ENCODE measurements around the gene HMCN2.

Gene HMCN2

DNA sequence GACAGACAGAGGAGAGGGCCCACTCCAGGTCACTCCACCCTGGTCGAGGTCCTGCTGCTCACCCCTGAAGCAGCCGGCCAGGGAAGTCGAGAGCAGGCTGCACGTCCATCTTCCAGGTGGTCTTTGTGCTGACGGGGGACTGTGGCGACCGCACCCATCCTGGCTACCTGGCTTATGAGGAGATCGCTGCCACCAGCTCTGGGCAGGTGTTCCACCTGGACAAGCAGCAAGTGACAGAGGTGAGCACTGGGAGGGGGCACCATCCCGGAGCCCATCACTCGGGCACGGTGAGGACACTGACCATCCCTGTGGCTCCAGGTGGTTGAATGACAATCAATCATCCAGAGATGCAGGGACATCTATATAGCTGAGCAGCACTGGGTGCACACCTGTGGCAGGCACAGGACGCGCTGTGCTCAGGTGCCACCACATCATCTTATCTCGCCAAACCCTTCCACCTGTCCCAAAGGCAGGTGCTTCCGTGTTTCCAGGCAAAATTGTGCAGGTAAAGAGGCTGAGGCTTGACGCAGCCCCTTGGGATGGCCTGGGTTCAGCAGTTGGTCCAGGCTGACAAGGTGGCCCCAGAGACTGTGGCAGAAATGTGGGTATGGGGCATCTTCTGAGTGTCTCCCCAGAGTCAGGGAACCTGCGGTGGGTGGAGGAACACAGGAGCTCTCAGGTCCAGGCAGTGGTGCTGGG, 20.7 kb downstream of the HMCN2 start:
- Histone ChIP-seq H3K9me3 (ENCODE audit: control insufficient read depth in 1 of 2, low read length in 2 of 2) (no peaks in the 10 kb centered on the region), H3K27ac (ENCODE audit: low read length) (no peak overlapping the region)

DNA sequence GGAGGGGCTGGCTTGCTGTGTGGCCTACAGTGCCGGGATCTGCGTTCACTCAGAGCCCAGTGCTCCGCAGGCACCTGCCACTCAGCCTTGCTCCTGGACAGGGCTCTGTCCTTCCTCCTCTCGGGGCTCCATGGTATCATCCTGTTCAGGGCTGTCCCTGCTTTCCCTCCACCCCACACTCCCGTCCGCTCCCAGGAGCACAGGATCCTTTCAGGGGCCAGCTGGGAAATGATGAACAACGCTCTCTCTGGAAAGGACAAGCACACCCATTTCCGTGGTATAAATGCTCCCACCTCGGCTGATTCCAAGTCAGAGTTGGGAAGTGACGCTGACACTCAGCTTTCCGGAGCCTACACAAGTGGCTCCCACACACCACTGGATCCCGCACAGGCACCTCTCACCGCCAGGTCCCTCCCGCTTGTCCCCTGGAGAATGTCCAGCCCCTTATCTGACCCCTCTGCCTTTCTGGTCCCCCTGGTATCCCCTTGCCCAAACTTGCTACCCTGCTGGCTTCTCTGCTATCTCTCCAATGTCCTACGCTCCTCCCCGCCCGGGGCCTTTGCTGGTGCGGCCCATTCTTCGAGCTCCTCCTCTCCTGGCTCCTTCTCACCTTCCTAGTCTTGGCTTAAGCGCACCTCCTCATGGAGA, 21.3 kb downstream of the HMCN2 start:
- no peak overlapping the region for H3K27ac ChIP-seq (ENCODE audit: low read length)
- peaks cover 15 to 63% of the 10 kb centered on the region in 2 donors for H3K4me1 ChIP-seq (ENCODE audit: control insufficient read depth in 1 of 2, insufficient read depth in 2 of 2, low read length in 2 of 2)
- peaks cover 4 to 12% of the 10 kb centered on the region in 2 donors for H3K36me3 ChIP-seq (ENCODE audit: control insufficient read depth in 1 of 2, insufficient read depth in 2 of 2, low read length in 2 of 2)
- no peaks in the 10 kb centered on the region for H3K9me3 ChIP-seq (ENCODE audit: control insufficient read depth in 1 of 2, low read length in 2 of 2)
- peak overlapping the region in 1 of 2 donors; percentile 17 for H3K4me3 ChIP-seq (ENCODE audit: low read depth in 1 of 2, low read length in 2 of 2)
- no peaks in the 10 kb centered on the region for H3K27me3 ChIP-seq (ENCODE audit: low read depth, low read length)

More for the DNA sequence above, 20.7 kb downstream of the HMCN2 start:
- Histone ChIP-seq H3K4me1 (ENCODE audit: control insufficient read depth in 1 of 2, insufficient read depth in 2 of 2, low read length in 2 of 2) (peaks cover 15 to 69% of the 10 kb centered on the region in 2 donors), H3K27me3 (ENCODE audit: low read depth, low read length) (no peaks in the 10 kb centered on the region), H3K4me3 (ENCODE audit: low read depth in 1 of 2, low read length in 2 of 2) (peak overlapping the region in 1 of 2 donors; percentile 17), H3K36me3 (ENCODE audit: control insufficient read depth in 1 of 2, insufficient read depth in 2 of 2, low read length in 2 of 2) (peaks cover 4 to 12% of the 10 kb centered on the region in 2 donors)

DNA sequence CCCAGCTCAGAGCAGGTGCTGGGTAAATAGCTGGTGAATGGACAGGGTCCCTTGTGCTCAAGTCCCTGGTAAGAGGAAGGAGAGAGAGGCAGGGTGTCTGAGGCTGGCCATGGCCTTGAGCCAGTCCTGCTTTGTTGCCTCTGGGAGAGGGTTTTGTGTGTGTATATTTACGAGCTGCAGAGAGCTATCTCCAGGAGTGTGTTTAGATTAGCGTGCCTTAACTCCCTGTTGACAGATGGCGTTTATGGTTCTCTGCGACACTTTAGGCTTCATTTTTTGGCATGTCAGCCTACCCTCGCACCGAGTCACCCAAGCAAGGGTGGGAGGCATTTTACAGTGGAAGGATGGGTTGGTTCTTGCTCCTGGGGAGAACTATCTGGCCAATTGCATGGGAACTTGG, 22.2 kb downstream of the HMCN2 start:
- H3K27me3 ChIP-seq (ENCODE audit: low read depth, low read length): no peaks in the 10 kb centered on the region
- peaks cover 4 to 12% of the 10 kb centered on the region in 2 donors for H3K36me3 ChIP-seq (ENCODE audit: control insufficient read depth in 1 of 2, insufficient read depth in 2 of 2, low read length in 2 of 2)
- no peak overlapping the region for H3K4me3 ChIP-seq (ENCODE audit: low read depth in 1 of 2, low read length in 2 of 2)
- H3K4me1 ChIP-seq (ENCODE audit: control insufficient read depth in 1 of 2, insufficient read depth in 2 of 2, low read length in 2 of 2): peaks cover 15 to 56% of the 10 kb centered on the region in 2 donors
- H3K27ac ChIP-seq (ENCODE audit: low read length): no peak overlapping the region
- H3K9me3 ChIP-seq (ENCODE audit: control insufficient read depth in 1 of 2, low read length in 2 of 2): no peaks in the 10 kb centered on the region

DNA sequence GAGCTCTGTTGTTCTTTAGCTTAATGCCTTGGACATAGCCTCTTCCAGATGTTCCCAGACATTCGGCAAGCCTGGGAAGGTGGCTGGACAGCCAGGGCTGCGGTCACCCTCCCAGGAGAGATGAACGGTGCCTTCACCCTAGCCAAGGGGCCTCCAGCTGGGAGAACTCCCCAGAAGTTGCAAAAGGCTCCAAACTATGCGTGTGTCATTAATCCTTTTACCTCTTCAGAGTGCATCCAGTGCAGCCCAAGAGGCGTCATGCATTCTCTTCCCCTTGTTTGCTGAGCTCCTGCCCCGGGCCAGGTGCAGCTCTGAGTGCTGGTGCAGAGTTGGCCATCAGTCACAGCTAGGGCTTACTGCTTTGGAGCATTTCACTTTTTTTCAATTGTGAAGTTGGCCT, 22.8 kb downstream of the HMCN2 start:
- peaks cover 15 to 52% of the 10 kb centered on the region in 2 donors for H3K4me1 ChIP-seq (ENCODE audit: control insufficient read depth in 1 of 2, insufficient read depth in 2 of 2, low read length in 2 of 2)
- H3K9me3 ChIP-seq (ENCODE audit: control insufficient read depth in 1 of 2, low read length in 2 of 2): no peaks in the 10 kb centered on the region
- H3K27ac ChIP-seq (ENCODE audit: low read length): no peak overlapping the region
- H3K36me3 ChIP-seq (ENCODE audit: control insufficient read depth in 1 of 2, insufficient read depth in 2 of 2, low read length in 2 of 2): peaks cover 4 to 12% of the 10 kb centered on the region in 2 donors
- no peaks in the 10 kb centered on the region for H3K27me3 ChIP-seq (ENCODE audit: low read depth, low read length)
- no peak overlapping the region for H3K4me3 ChIP-seq (ENCODE audit: low read depth in 1 of 2, low read length in 2 of 2)

DNA sequence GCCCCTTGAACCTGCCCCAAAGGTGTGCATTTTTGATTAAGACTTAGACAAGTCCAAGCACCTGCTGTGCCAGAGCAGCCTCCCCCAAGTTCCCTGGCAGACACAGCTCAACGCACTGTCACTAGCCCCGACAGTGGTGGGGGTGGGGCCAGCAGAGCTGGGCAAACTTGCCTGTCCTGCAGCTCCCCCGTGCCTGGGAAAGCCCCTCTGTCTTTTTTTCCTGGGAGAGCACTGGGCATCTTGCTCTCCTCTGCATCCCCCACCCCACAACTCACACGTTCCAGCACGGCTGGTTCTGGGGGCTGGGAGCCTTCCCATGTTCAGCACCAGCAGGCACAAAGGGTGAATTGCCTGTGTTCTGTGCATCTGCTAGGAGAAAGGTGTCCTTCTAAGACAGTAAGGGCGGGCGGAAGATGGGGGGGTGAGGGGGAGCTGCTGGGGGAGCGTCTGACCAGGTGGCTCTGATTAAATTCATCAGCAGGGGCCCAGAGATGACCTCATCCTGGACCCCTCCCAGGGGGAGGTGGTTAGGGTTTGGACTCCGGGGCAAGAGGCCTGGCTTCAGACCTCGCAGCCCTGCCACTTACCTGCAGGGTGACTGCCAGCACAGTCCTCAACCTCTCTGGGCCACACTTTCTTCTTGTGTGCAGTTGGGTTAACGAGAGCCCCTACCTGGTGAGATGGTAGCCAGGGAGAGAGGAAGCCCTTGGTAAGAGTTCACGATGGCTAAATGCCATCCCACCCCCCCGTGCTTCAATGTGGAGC, 23.5 kb downstream of the HMCN2 start:
- no peaks in the 10 kb centered on the region for H3K27me3 ChIP-seq (ENCODE audit: low read depth, low read length)
- peaks cover 9 to 47% of the 10 kb centered on the region in 2 donors for H3K4me1 ChIP-seq (ENCODE audit: control insufficient read depth in 1 of 2, insufficient read depth in 2 of 2, low read length in 2 of 2)
- H3K4me3 ChIP-seq (ENCODE audit: low read depth in 1 of 2, low read length in 2 of 2): no peak overlapping the region
- peaks cover 8 to 12% of the 10 kb centered on the region in 2 donors for H3K36me3 ChIP-seq (ENCODE audit: control insufficient read depth in 1 of 2, insufficient read depth in 2 of 2, low read length in 2 of 2)
- H3K27ac ChIP-seq (ENCODE audit: low read length): no peak overlapping the region
- no peaks in the 10 kb centered on the region for H3K9me3 ChIP-seq (ENCODE audit: control insufficient read depth in 1 of 2, low read length in 2 of 2)

DNA sequence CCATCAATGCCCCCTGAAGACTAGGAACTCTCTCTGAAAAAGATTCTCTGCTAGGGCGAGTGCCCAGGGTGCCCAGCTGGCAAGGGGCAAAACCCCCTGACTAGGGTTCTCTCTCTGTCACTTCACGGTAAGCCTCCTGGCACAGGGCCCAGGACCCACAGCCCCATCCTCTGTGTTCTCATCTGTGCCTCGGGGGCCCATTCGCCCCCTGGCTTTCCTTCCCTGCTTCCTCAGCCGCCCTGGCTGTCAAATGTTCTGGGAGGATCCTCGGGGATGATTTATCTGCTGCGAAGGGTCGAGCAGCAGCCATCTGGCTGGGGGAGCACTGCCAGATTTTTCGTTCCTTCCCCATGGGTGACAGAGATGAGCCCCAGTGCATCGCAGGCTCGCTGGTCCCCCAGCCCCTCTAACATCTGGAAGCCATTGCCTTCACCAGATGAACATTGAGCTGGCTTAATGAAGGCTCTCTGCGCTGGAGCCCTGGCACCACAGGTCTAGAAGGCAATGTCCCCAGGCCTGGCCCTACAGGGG, 24.2 kb downstream of the HMCN2 start:
- Histone ChIP-seq H3K27me3 (ENCODE audit: low read depth, low read length) (no peaks in the 10 kb centered on the region), H3K27ac (ENCODE audit: low read length) (peak overlapping the region; percentile 39), H3K36me3 (ENCODE audit: control insufficient read depth in 1 of 2, insufficient read depth in 2 of 2, low read length in 2 of 2) (peaks cover 12% of the 10 kb centered on the region in 2 donors), H3K4me1 (ENCODE audit: control insufficient read depth in 1 of 2, insufficient read depth in 2 of 2, low read length in 2 of 2) (peaks cover 8 to 40% of the 10 kb centered on the region in 2 donors), H3K9me3 (ENCODE audit: control insufficient read depth in 1 of 2, low read length in 2 of 2) (no peaks in the 10 kb centered on the region), H3K4me3 (ENCODE audit: low read depth in 1 of 2, low read length in 2 of 2) (no peak overlapping the region)

DNA sequence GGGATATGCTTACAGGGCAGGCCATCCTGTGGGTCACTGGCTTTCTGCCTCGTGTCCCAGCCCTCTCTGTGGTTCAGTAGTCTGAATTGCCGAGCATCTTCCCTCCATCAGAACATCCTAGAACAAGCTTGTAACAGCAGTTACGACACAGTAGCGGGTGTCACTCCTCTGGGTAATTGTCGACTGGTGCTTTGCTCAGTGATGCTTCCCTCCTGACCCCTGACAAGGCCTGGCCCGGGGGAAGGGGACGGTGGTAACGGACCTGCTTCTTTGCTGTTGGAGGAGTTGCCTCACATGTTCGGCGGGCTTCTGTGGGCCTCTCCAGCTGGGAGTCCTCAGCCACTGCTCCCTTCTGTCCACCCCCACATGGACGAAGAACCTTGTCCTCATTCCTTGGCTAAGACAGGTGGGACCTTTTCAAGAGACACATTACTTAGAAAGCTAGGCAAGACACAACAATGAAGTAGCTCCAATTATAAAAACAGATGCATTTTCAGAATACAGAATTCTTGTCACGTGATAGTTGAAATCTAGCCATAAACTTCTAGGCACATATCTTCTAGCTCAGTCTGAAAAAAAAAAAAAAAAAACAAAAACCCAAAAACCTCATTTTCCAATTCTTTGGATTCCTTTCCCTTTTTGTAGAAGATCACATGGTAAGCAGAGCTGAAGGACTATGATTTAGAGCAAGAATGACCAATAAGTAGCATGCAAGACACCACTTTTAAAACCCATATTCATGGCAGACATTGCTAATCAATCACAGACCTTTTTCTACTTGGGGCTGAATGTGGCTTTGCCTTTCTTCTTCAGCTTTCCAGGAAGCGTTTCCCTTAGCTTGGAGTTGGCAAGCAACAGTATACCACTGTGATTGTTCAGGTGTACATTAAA, 25.0 kb downstream of the HMCN2 start:
- no peaks in the 10 kb centered on the region for H3K9me3 ChIP-seq (ENCODE audit: control insufficient read depth in 1 of 2, low read length in 2 of 2)
- H3K4me1 ChIP-seq (ENCODE audit: control insufficient read depth in 1 of 2, insufficient read depth in 2 of 2, low read length in 2 of 2): peaks cover 8 to 38% of the 10 kb centered on the region in 2 donors
- no peaks in the 10 kb centered on the region for H3K27me3 ChIP-seq (ENCODE audit: low read depth, low read length)
- H3K27ac ChIP-seq (ENCODE audit: low read length): peak overlapping the region; percentile 39
- no peak overlapping the region for H3K4me3 ChIP-seq (ENCODE audit: low read depth in 1 of 2, low read length in 2 of 2)
- peaks cover 10 to 12% of the 10 kb centered on the region in 2 donors for H3K36me3 ChIP-seq (ENCODE audit: control insufficient read depth in 1 of 2, insufficient read depth in 2 of 2, low read length in 2 of 2)

DNA sequence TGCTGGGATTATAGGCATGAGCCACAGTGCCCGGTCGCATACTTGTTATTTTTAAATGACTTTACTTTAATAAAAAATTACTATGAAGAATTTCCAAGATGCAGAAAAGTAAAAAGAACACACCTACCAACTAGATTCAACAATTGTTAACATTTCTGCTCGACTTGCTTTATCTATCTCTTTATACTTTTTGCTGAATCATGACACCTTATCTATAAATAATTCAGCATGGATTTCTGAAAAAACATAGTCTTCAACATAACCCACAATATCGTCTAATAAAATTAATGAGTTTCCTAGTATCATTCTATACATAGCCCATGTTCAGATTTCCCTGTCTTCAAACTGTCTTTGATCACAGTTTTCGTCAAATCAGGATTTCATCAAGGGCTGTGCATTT, 25.9 kb downstream of the HMCN2 start:
- Histone ChIP-seq H3K27me3 (ENCODE audit: low read depth, low read length) (no peaks in the 10 kb centered on the region), H3K36me3 (ENCODE audit: control insufficient read depth in 1 of 2, insufficient read depth in 2 of 2, low read length in 2 of 2) (peaks cover 4 to 9% of the 10 kb centered on the region in 2 donors), H3K27ac (ENCODE audit: low read length) (no peak overlapping the region), H3K4me3 (ENCODE audit: low read depth in 1 of 2, low read length in 2 of 2) (no peak overlapping the region), H3K4me1 (ENCODE audit: control insufficient read depth in 1 of 2, insufficient read depth in 2 of 2, low read length in 2 of 2) (peaks cover 8 to 28% of the 10 kb centered on the region in 2 donors), H3K9me3 (ENCODE audit: control insufficient read depth in 1 of 2, low read length in 2 of 2) (no peaks in the 10 kb centered on the region)

DNA sequence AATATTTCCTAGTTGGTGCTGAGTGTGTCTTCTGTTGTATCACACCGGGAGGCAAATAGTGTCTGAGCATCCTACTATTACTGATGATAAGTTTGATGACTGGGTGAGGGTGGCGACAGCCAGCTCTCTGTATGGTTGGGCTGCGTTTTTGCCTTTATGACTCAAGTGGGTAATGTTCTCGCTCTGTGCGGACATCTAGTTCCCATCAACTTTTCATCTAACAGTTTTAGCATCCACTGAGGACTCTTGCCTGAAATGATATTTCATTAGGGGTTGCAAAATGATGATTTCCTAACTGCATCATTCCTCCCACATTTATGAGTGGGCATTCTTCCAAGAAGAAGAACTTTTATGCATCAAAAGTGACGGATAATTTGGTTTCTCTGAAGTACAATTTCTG, 26.5 kb downstream of the HMCN2 start:
- Histone ChIP-seq H3K27ac (ENCODE audit: low read length) (no peak overlapping the region), H3K9me3 (ENCODE audit: control insufficient read depth in 1 of 2, low read length in 2 of 2) (no peaks in the 10 kb centered on the region), H3K4me3 (ENCODE audit: low read depth in 1 of 2, low read length in 2 of 2) (no peak overlapping the region), H3K4me1 (ENCODE audit: control insufficient read depth in 1 of 2, insufficient read depth in 2 of 2, low read length in 2 of 2) (peaks cover 8 to 22% of the 10 kb centered on the region in 2 donors), H3K27me3 (ENCODE audit: low read depth, low read length) (no peaks in the 10 kb centered on the region), H3K36me3 (ENCODE audit: control insufficient read depth in 1 of 2, insufficient read depth in 2 of 2, low read length in 2 of 2) (peaks cover 0 to 13% of the 10 kb centered on the region in 2 donors)

DNA sequence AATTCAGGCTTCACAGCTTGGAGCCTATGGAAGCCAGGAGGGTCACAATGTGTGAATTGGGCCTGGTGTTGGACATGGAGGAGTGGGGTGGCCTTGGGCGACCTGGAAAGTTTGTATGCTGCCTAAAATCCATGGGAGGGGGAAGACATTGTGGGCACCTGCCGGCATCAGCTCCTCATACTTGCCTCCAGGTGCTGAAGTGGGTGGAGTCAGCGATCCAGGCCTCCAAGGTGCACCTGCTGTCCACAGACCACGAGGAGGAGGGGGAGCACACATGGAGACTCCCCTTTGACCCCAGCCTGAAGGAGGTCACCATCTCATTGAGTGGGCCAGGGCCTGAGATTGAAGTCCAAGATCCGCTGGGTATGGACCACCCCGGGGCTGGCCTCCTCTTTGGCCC, 29.1 kb downstream of the HMCN2 start:
- H3K4me1 ChIP-seq (ENCODE audit: control insufficient read depth in 1 of 2, insufficient read depth in 2 of 2, low read length in 2 of 2): no peaks in the 10 kb centered on the region
- peaks cover 0 to 21% of the 10 kb centered on the region in 2 donors for H3K36me3 ChIP-seq (ENCODE audit: control insufficient read depth in 1 of 2, insufficient read depth in 2 of 2, low read length in 2 of 2)
- H3K27me3 ChIP-seq (ENCODE audit: low read depth, low read length): no peaks in the 10 kb centered on the region
- no peak overlapping the region for H3K4me3 ChIP-seq (ENCODE audit: low read depth in 1 of 2, low read length in 2 of 2)
- H3K27ac ChIP-seq (ENCODE audit: low read length): no peak overlapping the region
- H3K9me3 ChIP-seq (ENCODE audit: control insufficient read depth in 1 of 2, low read length in 2 of 2): no peaks in the 10 kb centered on the region

Measured in muscle layer of duodenum (tissue), 2 donors.